NCI-H460 (cell line): ENCODE measurements around the gene ZNF581. TPM values are rescaled to one million over a fixed set of nuclear protein-coding genes. Genes with fewer than 3 reads are reported as not detected.

Source experiments
- DNase-seq: peaks from one replicate; pipeline ENCODE4 v3.0.0-alpha.2; 2016; ENCODE audit warnings: low read depth; ENCODE audit errors: extremely low read depth
- total RNA-seq: library from RNA; depleted of rRNA; stranded (reverse); fragments of >200 nt; shearing (Covaris generic); gene quantifications from 2 replicates; pipeline ENCODE4 v1.2.3, GENCODE V29; 2014

The ZNF581 gene
- total RNA-seq, 1 experiment from 2014 or later: 13.6 TPM

- DNase-seq: no peak
These were observed 34.2 kb downstream of the ZNF581 start for GRCh38 chr19:55677572-55678028.

GRCh38 chr19:55678121-55678671, 34.7 kb downstream of the ZNF581 start:
- DNase-seq: no peak

- DNase-seq: no peak
These were observed 36.2 kb downstream of the ZNF581 start for GRCh38 chr19:55679343-55680257.

GRCh38 chr19:55680339-55681130, 37.1 kb downstream of the ZNF581 start:
- DNase-seq: no peak

GRCh38 chr19:55681131-55682092, 38.0 kb downstream of the ZNF581 start:
- DNase-seq: no peak

- DNase-seq: no peak
These were observed 40.2 kb downstream of the ZNF581 start for GRCh38 chr19:55683449-55684261.

GRCh38 chr19:55684946-55685681, 41.7 kb downstream of the ZNF581 start:
- DNase-seq: no peak

- DNase-seq: no peak
These were observed 42.3 kb downstream of the ZNF581 start for GRCh38 chr19:55685776-55686175.

- DNase-seq: no peak
These were observed 43.0 kb downstream of the ZNF581 start for GRCh38 chr19:55686311-55687050.

GRCh38 chr19:55687281-55688201, 44.1 kb downstream of the ZNF581 start:
- DNase-seq: no peak

GRCh38 chr19:55688422-55689218, 45.2 kb downstream of the ZNF581 start:
- DNase-seq: no peak

- DNase-seq: no peak
These were observed 46.1 kb downstream of the ZNF581 start for GRCh38 chr19:55689411-55690108.

GRCh38 chr19:55690109-55690768, 46.8 kb downstream of the ZNF581 start:
- DNase-seq: no peak

- DNase-seq: no peak
These were observed 47.5 kb downstream of the ZNF581 start for GRCh38 chr19:55690769-55691545.
